ENCODE results near the gene RCL1. TPM values are rescaled to one million over a fixed set of nuclear protein-coding genes. Genes with fewer than 3 reads are reported as not detected.
A peak's percentile ranks its signal among the peaks of the same experiment; 100 is the strongest.

The RCL1 gene
- total and polyA plus RNA-seq, 2 of the 13 experiments (the other 11 are each of a cell fraction or from before 2014, with no cell fraction given), result 22.3 to 31.6 TPM

DNA sequence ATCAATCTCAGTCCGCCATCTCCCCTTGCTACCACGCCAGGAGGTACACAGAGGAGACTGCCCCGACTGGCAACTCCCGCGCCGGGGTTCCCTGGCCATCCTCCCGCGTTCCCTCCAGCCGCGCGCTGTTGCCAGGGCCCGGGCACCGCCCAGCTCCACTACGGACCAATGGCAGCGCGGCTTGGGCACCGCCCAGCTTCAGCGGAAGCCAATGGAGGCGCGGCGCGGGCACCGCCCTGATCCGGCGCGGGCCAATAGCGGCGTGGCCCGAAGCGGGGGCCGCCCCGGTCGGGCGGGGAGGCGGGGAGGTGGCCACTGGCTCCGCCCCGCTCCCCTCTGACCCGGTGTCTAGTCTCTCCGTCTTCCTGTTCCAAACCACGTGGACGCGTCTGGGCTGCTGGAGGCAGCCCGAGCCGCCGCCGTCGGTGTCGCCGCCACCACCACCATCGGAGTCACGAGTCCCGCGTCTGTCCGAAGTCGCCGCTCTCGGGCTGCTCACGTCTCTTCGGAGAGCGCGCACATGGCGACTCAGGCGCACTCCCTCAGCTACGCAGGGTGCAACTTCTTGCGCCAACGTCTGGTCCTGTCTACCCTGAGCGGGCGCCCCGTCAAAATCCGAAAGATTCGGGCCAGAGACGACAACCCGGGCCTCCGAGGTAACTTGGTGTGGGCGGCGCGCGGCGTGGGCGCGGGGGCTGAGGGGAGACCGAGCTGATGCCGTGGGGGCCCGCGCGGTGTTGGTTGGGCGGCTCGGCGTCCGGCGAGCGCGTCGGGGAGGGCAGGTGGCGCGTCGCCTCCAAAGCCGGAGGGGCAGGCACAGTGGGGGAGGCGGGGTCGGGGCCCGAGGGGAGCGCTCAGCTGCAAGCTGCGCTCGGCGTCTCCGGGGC, at the start of gene RCL1 (continued):
- TF ChIP-seq, protein P1, sequence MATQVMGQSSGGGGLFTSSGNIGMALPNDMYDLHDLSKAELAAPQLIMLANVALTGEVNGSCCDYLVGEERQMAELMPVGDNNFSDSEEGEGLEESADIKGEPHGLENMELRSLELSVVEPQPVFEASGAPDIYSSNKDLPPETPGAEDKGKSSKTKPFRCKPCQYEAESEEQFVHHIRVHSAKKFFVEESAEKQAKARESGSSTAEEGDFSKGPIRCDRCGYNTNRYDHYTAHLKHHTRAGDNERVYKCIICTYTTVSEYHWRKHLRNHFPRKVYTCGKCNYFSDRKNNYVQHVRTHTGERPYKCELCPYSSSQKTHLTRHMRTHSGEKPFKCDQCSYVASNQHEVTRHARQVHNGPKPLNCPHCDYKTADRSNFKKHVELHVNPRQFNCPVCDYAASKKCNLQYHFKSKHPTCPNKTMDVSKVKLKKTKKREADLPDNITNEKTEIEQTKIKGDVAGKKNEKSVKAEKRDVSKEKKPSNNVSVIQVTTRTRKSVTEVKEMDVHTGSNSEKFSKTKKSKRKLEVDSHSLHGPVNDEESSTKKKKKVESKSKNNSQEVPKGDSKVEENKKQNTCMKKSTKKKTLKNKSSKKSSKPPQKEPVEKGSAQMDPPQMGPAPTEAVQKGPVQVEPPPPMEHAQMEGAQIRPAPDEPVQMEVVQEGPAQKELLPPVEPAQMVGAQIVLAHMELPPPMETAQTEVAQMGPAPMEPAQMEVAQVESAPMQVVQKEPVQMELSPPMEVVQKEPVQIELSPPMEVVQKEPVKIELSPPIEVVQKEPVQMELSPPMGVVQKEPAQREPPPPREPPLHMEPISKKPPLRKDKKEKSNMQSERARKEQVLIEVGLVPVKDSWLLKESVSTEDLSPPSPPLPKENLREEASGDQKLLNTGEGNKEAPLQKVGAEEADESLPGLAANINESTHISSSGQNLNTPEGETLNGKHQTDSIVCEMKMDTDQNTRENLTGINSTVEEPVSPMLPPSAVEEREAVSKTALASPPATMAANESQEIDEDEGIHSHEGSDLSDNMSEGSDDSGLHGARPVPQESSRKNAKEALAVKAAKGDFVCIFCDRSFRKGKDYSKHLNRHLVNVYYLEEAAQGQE (IDR thresholded peaks at IDR 0.05; ENCODE audit: borderline replicate concordance in 1 of 2, low read depth in 1 of 2, low read length in 2 of 2), result no peak
- TF ChIP-seq ZNF136 (CRISPR knock-in tag; IDR thresholded peaks at IDR 0.05; ENCODE audit: low read depth) (no peak), SIN3A (IDR thresholded peaks at IDR 0.05; ENCODE audit: borderline replicate concordance, low read depth, low read length) (peak; percentile 97), ZC3H13 (CRISPR knock-in tag; IDR thresholded peaks at IDR 0.05) (0 out of 2 replicates have a peak, but pooled peaks have one; percentile 42), ZNF468 (CRISPR knock-in tag; IDR thresholded peaks at IDR 0.05) (peak; percentile 85; the same call in 1 of the 2 replicates), EP300 (IDR thresholded peaks at IDR 0.05; ENCODE audit: low read depth in 2 of 2, low read length in 2 of 2) (peak in 1 of 2 experiments; percentile 65; a peak in 1 of 4 replicates), EP300 (CRISPR knock-in tag; IDR thresholded peaks at IDR 0.05; ENCODE audit: borderline replicate concordance) (no peak), PAF1 (CRISPR knock-in tag; IDR thresholded peaks at IDR 0.05) (no peak), ISL2 (CRISPR knock-in tag; IDR thresholded peaks at IDR 0.05) (no peak), HNRNPH1 (optimal IDR thresholded peaks at IDR 0.05; ENCODE audit: low read depth, low read length) (no peak), PRMT3 (CRISPR knock-in tag; IDR thresholded peaks at IDR 0.05; ENCODE audit: borderline replicate concordance, low read depth) (no peak), TSC22D2 (CRISPR knock-in tag; IDR thresholded peaks at IDR 0.05; ENCODE audit: borderline replicate concordance) (no peak), ZNF143 (CRISPR knock-in tag; IDR thresholded peaks at IDR 0.05) (no peak)
- TF ChIP-seq, protein P2, sequence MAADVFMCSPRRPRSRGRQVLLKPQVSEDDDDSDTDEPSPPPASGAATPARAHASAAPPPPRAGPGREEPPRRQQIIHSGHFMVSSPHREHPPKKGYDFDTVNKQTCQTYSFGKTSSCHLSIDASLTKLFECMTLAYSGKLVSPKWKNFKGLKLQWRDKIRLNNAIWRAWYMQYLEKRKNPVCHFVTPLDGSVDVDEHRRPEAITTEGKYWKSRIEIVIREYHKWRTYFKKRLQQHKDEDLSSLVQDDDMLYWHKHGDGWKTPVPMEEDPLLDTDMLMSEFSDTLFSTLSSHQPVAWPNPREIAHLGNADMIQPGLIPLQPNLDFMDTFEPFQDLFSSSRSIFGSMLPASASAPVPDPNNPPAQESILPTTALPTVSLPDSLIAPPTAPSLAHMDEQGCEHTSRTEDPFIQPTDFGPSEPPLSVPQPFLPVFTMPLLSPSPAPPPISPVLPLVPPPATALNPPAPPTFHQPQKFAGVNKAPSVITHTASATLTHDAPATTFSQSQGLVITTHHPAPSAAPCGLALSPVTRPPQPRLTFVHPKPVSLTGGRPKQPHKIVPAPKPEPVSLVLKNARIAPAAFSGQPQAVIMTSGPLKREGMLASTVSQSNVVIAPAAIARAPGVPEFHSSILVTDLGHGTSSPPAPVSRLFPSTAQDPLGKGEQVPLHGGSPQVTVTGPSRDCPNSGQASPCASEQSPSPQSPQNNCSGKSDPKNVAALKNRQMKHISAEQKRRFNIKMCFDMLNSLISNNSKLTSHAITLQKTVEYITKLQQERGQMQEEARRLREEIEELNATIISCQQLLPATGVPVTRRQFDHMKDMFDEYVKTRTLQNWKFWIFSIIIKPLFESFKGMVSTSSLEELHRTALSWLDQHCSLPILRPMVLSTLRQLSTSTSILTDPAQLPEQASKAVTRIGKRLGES (CRISPR knock-in tag; IDR thresholded peaks at IDR 0.05; ENCODE audit: borderline replicate concordance), result peak; percentile 44; the same call in 1 of the 2 replicates
- TF ChIP-seq, protein P3, sequence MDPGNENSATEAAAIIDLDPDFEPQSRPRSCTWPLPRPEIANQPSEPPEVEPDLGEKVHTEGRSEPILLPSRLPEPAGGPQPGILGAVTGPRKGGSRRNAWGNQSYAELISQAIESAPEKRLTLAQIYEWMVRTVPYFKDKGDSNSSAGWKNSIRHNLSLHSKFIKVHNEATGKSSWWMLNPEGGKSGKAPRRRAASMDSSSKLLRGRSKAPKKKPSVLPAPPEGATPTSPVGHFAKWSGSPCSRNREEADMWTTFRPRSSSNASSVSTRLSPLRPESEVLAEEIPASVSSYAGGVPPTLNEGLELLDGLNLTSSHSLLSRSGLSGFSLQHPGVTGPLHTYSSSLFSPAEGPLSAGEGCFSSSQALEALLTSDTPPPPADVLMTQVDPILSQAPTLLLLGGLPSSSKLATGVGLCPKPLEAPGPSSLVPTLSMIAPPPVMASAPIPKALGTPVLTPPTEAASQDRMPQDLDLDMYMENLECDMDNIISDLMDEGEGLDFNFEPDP (CRISPR knock-in tag; conservative IDR thresholded peaks at IDR 0.05), result no peak
- TF ChIP-seq, protein P4, sequence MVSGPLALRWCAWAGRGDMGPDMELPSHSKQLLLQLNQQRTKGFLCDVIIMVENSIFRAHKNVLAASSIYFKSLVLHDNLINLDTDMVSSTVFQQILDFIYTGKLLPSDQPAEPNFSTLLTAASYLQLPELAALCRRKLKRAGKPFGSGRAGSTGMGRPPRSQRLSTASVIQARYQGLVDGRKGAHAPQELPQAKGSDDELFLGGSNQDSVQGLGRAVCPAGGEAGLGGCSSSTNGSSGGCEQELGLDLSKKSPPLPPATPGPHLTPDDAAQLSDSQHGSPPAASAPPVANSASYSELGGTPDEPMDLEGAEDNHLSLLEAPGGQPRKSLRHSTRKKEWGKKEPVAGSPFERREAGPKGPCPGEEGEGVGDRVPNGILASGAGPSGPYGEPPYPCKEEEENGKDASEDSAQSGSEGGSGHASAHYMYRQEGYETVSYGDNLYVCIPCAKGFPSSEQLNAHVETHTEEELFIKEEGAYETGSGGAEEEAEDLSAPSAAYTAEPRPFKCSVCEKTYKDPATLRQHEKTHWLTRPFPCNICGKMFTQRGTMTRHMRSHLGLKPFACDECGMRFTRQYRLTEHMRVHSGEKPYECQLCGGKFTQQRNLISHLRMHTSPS (CRISPR knock-in tag; IDR thresholded peaks at IDR 0.05; ENCODE audit: low read depth), result 0 out of 2 replicates have a peak, but pooled peaks have one; percentile 17

Data from HepG2 (cell line).